ENCODE results near the gene AP2S1.

- TF ChIP-seq YY1 (IDR thresholded peaks at IDR 0.05; ENCODE audit: insufficient read depth, insufficient read length), result no peak
- TF ChIP-seq ZNF274 (IDR thresholded peaks at IDR 0.05; ENCODE audit: low read depth, low read length), result no peak
Measured at GRCh38 chr19:46880431-46880830, 29.8 kb upstream of the AP2S1 start.
